Type B pancreatic cell (in vitro differentiated cells): ENCODE results near the gene SAPCD1. TPM values are rescaled to one million over a fixed set of nuclear protein-coding genes. Genes with fewer than 3 reads are reported as not detected.

ENCODE experiments used
- DNase-seq: peaks from one replicate; pipeline ENCODE4 v3.0.0; 2021; ENCODE audit warnings: mixed read lengths; ENCODE audit not compliant: unreplicated experiment; ENCODE audit errors: extremely low spot score
- H3K27ac Mint-ChIP-seq: 2 replicates; pipeline ENCODE4 v1.8.0; 2021; ENCODE audit warnings: mild to moderate bottlenecking, mixed read lengths
- H3K27me3 Mint-ChIP-seq: 2 replicates; pipeline ENCODE4 v1.8.0; 2021; ENCODE audit warnings: mixed read lengths
- H3K36me3 Mint-ChIP-seq: 2 replicates; pipeline ENCODE4 v1.8.0; 2021; ENCODE audit warnings: mixed read lengths
- H3K4me1 Mint-ChIP-seq: one replicate; pipeline ENCODE4 v1.8.0; 2021; ENCODE audit warnings: mixed read lengths; ENCODE audit not compliant: unreplicated experiment
- H3K4me3 Mint-ChIP-seq: 2 replicates; pipeline ENCODE4 v1.8.0; 2021; ENCODE audit warnings: mild to moderate bottlenecking, mixed read lengths
- H3K9me3 Mint-ChIP-seq: 2 replicates; pipeline ENCODE4 v1.8.0; 2021; ENCODE audit warnings: mixed read lengths
- total RNA-seq: library from RNA; stranded (reverse); gene quantifications from 2 replicates; pipeline ENCODE4 v1.2.1, GENCODE V29; 2021; ENCODE audit warnings: low replicate concordance
- TF ChIP-seq, protein P1 (sequence below): fragments of 200-600 bp; sonication (generic); conservative IDR thresholded peaks from 2 replicates; pipeline ENCODE4 v1.5.0; 2021; ENCODE audit warnings: antibody characterized with exemption, mild to moderate bottlenecking

Gene SAPCD1
- total RNA-seq, 1 donor from 2014 or later, result 8.9 TPM

DNA sequence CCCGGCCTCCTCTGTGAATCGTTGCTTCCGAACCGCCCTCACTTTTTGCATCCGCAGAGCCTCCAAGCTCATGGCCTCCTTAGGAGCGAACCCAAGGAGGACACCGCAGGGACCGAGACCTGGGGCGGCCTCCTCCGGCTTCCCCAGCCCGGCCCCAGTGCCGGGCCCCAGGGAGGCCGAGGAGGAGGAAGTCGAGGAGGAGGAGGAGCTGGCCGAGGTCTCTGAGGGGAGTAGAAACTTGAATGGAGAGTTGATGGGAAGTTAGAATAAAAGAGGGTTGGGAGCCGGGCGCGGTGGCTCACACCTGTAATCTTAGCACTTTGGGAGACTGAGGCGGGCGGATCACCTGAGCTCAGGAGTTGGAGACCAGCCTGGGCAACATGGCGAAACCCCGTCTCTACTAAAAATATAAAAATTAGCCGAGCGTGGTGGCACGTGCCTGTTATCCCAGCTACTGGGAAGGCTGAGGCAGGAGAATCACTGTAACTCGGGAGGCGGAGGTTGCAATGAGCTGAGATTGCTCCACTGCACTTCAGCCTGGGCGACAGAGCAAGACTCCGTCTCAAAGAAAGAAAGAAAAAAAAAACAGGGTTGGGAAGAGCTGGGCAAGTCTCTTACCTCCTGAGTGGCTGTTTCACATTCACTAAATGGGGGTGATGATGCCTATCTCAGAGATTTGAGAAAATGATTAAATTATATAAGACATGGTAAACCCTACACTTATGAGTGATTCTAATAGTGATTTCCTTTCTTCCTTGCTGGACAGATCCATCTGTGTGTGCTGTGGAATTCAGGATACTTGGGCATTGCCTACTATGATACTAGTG lies 21.8 kb upstream of the SAPCD1 start:
- H3K4me1 Mint-ChIP-seq, result peaks cover 44% of the 10 kb centered on the region
- no peaks in the 10 kb centered on the region for H3K27me3 Mint-ChIP-seq

DNA sequence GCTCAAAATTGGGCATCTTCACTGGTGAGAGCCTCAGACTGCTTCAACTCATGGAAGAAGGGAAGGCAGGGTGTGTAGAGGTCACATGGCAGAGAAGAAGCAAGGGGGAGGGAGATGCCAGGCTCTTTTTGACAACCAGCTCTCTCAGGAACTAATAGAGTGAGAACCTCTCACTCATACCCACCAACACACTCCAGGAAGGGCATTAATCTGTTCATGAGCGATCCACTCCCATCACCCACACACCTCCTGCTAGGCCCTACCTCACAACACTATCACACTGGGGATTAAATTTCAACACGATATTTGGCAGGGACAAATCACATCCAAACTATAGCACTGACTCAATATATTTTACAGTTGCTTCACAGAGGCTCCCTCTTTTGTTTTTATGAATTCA lies 20.6 kb upstream of the SAPCD1 start:
- no peaks in the 10 kb centered on the region for H3K9me3 Mint-ChIP-seq
- H3K27me3 Mint-ChIP-seq, result no peaks in the 10 kb centered on the region
- no peak overlapping the region for H3K27ac Mint-ChIP-seq
- peak overlapping the region; percentile 47 for H3K4me3 Mint-ChIP-seq
- H3K36me3 Mint-ChIP-seq, result peaks cover 5% of the 10 kb centered on the region
- DNase-seq, result no peak
- H3K4me1 Mint-ChIP-seq, result peaks cover 41% of the 10 kb centered on the region
- TF ChIP-seq, protein P1, sequence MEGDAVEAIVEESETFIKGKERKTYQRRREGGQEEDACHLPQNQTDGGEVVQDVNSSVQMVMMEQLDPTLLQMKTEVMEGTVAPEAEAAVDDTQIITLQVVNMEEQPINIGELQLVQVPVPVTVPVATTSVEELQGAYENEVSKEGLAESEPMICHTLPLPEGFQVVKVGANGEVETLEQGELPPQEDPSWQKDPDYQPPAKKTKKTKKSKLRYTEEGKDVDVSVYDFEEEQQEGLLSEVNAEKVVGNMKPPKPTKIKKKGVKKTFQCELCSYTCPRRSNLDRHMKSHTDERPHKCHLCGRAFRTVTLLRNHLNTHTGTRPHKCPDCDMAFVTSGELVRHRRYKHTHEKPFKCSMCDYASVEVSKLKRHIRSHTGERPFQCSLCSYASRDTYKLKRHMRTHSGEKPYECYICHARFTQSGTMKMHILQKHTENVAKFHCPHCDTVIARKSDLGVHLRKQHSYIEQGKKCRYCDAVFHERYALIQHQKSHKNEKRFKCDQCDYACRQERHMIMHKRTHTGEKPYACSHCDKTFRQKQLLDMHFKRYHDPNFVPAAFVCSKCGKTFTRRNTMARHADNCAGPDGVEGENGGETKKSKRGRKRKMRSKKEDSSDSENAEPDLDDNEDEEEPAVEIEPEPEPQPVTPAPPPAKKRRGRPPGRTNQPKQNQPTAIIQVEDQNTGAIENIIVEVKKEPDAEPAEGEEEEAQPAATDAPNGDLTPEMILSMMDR, result no peak

More for the DNA sequence above, 21.8 kb upstream of the SAPCD1 start:
- no peak for DNase-seq
- TF ChIP-seq, protein P1, result no peak
- Mint-ChIP-seq H3K4me3 (peak overlapping the region; percentile 98), H3K36me3 (peaks cover 9% of the 10 kb centered on the region), H3K27ac (peak overlapping the region; percentile 99), H3K9me3 (no peaks in the 10 kb centered on the region)

DNA sequence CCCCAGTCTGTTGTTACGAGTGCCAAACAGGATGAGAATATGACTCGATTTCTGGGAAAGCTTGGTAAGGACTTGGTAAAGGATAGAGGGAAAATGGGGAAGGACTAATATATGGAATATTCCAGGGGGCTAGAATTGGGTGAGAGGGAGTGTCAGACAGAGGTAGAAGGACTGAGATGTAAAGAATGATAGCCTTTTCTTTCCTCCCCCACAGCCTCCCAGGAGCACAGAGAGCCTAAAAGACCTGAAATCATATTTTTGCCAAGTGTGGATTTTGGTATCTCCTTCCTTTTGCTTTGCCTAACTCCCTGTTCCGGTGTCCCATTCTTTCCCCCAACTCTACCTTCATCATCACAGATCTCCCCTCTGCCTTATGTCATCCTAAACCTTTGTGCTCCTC lies 19.6 kb upstream of the SAPCD1 start:
- Mint-ChIP-seq H3K36me3 (peaks cover 8% of the 10 kb centered on the region), H3K4me3 (peak overlapping the region; percentile 10), H3K27ac (no peak overlapping the region), H3K27me3 (no peaks in the 10 kb centered on the region), H3K9me3 (no peaks in the 10 kb centered on the region), H3K4me1 (peaks cover 39% of the 10 kb centered on the region)
- no peak for DNase-seq
- TF ChIP-seq, protein P1, result no peak

DNA sequence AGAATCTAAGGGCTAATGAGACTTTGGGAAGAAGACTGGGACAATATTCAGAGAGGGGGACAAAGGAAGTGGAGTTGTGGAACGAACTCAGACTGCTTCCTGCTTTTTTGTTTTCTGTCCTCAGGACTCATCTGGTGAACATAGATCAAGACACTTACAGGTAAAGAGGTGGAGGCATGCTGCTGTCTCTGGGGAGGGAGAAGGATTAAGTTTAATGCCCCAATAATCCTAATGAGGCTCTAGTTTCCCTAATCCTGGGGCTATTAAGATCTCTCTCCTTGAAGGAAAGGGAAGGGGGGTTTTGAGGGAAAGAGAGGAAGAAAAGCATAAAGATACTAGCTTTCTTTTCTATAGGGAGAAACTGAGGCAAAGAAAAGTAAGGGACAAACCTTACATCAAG lies 18.0 kb upstream of the SAPCD1 start:
- Mint-ChIP-seq H3K36me3 (peaks cover 8% of the 10 kb centered on the region), H3K27me3 (no peaks in the 10 kb centered on the region), H3K4me1 (peaks cover 27% of the 10 kb centered on the region), H3K4me3 (no peak overlapping the region), H3K9me3 (no peaks in the 10 kb centered on the region), H3K27ac (peak overlapping the region; percentile 46)
- no peak for DNase-seq
- TF ChIP-seq, protein P1, result no peak

DNA sequence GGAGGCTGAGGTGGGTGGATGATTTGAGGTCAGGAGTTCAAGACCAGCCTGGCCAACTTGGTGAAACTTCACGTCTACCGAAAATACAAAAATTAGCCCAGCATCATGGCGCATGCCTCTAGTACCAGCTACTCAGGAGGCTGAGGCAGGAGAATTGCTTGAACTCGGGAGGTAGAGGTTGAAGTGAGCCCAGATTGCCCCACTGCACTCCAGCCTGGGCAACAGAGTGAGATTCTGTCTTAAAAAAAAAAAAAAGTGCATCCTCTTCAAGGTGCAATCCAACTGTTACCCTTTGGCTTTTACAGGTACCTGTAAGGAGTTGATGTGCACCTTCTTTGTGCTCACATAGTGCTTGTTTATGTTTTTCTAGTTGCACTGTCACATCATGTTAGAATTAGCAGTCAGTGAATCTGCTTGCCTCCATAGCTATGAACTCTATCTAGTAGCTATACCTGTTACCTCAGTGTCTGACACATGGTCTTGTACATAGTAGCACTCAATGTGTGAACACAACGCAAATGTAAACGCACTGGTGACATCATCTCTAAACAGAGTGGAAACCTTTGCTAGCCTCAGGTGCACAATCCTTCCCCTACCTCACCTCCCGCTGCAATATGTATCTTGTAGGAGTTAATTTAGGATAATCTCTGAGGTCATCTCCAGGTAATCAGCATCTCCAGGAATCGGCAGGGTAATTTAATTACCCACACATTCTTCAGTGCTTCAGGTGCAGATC lies 13.0 kb upstream of the SAPCD1 start:
- no peaks in the 10 kb centered on the region for H3K27me3 Mint-ChIP-seq
- no peaks in the 10 kb centered on the region for H3K9me3 Mint-ChIP-seq
- no peak for DNase-seq
- TF ChIP-seq, protein P1, result no peak
- peaks cover 4% of the 10 kb centered on the region for H3K36me3 Mint-ChIP-seq
- H3K4me3 Mint-ChIP-seq, result no peak overlapping the region
- H3K4me1 Mint-ChIP-seq, result peaks cover 11% of the 10 kb centered on the region
- no peak overlapping the region for H3K27ac Mint-ChIP-seq
